ENCODE data around the gene CEACAM1.
A peak's percentile ranks its signal among the peaks of the same experiment; 100 is the strongest.
"Not testable (repeated sequence)": the region's sequence is repeated elsewhere in the genome, so short reads cannot be mapped to it uniquely, and the experiment has no call there.

CEACAM1 gene

DNA sequence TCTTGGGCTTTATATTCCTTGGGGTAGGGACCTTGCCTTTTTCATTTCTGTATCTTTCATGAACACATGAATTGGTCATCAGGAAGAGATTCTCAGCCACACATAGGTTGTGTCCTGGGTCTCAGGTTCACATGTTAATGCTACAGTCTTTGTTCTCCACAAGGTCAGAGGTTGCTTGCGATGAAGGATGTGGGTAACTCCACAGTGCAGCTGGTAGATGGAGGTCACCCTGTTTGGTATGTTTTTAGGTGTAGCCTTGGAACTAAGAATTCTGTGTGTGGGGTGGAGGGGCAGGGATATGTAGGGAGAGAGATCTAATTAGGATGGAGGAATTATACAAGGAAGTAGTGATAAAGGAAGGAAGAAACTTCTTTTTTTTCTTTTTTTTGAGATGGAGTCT lies 23.2 kb downstream of the CEACAM1 start:
- H3K9me3 ChIP-seq (ENCODE audit: control insufficient read depth, insufficient read depth, low read length) = no peaks in the 10 kb centered on the region
- TF ChIP-seq EZH2phosphoT487 (IDR thresholded peaks at IDR 0.05; ENCODE audit: borderline replicate concordance, low read length) = no peak
- TF ChIP-seq, protein P1, sequence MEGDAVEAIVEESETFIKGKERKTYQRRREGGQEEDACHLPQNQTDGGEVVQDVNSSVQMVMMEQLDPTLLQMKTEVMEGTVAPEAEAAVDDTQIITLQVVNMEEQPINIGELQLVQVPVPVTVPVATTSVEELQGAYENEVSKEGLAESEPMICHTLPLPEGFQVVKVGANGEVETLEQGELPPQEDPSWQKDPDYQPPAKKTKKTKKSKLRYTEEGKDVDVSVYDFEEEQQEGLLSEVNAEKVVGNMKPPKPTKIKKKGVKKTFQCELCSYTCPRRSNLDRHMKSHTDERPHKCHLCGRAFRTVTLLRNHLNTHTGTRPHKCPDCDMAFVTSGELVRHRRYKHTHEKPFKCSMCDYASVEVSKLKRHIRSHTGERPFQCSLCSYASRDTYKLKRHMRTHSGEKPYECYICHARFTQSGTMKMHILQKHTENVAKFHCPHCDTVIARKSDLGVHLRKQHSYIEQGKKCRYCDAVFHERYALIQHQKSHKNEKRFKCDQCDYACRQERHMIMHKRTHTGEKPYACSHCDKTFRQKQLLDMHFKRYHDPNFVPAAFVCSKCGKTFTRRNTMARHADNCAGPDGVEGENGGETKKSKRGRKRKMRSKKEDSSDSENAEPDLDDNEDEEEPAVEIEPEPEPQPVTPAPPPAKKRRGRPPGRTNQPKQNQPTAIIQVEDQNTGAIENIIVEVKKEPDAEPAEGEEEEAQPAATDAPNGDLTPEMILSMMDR (IDR thresholded peaks at IDR 0.05; ENCODE audit: low read depth, low read length, poor library complexity, severe bottlenecking) = no peak
- peaks cover 29% of the 10 kb centered on the region for H3K4me1 ChIP-seq (ENCODE audit: control insufficient read depth, low read length)
- H3K27me3 ChIP-seq (ENCODE audit: control insufficient read depth, low read length) = no peaks in the 10 kb centered on the region
- no peak overlapping the region for H3K27ac ChIP-seq (ENCODE audit: low read depth, low read length)
- H3K9me2 ChIP-seq (replicated peaks; ENCODE audit: control insufficient read depth, low read length) = no peaks in the 10 kb centered on the region
- H3K4me3 ChIP-seq (ENCODE audit: low read length) = no peak overlapping the region
- no peaks in the 10 kb centered on the region; the same call in 1 of the 2 replicates for H3F3A ChIP-seq (ENCODE audit: control insufficient read depth, insufficient read depth)
- H3K36me3 ChIP-seq (ENCODE audit: control insufficient read depth, low read length) = no peaks in the 10 kb centered on the region
- no peaks in the 10 kb centered on the region for H4K20me1 ChIP-seq (ENCODE audit: control insufficient read depth, insufficient read depth, low read depth, low read length)
- H3K79me2 ChIP-seq (ENCODE audit: control insufficient read depth, low read length) = no peaks in the 10 kb centered on the region
- H3K4me2 ChIP-seq (ENCODE audit: low read length) = no peak overlapping the region

DNA sequence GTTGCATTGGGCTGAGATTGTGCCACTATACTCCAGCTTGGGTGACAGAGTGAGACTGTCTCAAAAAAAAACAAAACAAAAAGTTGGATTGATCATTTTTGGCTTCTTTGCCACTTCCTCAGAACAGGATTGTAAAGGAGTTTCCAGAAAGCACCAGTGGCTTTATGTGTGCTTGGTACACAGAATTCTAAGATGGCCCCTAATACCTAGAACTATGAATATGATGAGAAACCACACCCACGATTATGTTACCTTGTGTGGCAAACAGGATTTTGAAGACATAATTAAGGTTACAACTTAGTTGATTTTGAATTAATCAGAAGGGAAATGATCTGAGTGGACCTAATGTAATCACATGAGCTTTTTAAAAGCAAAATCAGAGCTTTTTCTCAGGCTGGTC lies 26.5 kb downstream of the CEACAM1 start:
- H3K9me3 ChIP-seq (ENCODE audit: control insufficient read depth, insufficient read depth, low read length) = no peaks in the 10 kb centered on the region
- no peak overlapping the region for H3K4me3 ChIP-seq (ENCODE audit: low read length)
- no peaks in the 10 kb centered on the region for H3K9me2 ChIP-seq (replicated peaks; ENCODE audit: control insufficient read depth, low read length)
- peaks cover 6% of the 10 kb centered on the region for H3F3A ChIP-seq (ENCODE audit: control insufficient read depth, insufficient read depth)
- peaks cover 5% of the 10 kb centered on the region; the same call in 1 of the 2 replicates for H3K36me3 ChIP-seq (ENCODE audit: control insufficient read depth, low read length)
- no peaks in the 10 kb centered on the region for H3K27me3 ChIP-seq (ENCODE audit: control insufficient read depth, low read length)
- no peak overlapping the region for H3K4me2 ChIP-seq (ENCODE audit: low read length)
- no peak overlapping the region for H3K27ac ChIP-seq (ENCODE audit: low read depth, low read length)
- H3K4me1 ChIP-seq (ENCODE audit: control insufficient read depth, low read length) = peaks cover 33% of the 10 kb centered on the region
- no peak for TF ChIP-seq EZH2phosphoT487 (IDR thresholded peaks at IDR 0.05; ENCODE audit: borderline replicate concordance, low read length)
- TF ChIP-seq, protein P1 (IDR thresholded peaks at IDR 0.05; ENCODE audit: low read depth, low read length, poor library complexity, severe bottlenecking) = no peak
- no peaks in the 10 kb centered on the region for H3K79me2 ChIP-seq (ENCODE audit: control insufficient read depth, low read length)
- no peaks in the 10 kb centered on the region for H4K20me1 ChIP-seq (ENCODE audit: control insufficient read depth, insufficient read depth, low read depth, low read length)

DNA sequence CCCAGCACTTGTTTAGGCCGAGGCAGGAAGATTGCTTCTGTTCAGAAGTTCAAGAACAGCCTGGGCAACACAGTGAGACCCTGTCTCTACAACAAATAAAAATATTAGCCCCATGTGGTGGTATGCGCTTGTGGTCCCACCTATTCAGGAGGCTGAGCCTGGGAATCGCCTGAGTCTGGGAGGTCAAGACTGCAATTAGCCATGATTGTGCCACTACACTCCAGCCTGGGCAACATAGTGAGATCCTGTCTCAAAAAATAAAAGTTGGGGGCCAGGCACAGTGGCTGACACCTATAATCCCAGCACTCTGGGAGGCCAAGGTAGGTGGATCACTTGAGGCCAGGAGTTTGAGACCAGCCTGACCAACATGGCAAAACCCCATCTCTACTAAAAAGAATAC lies 27.0 kb downstream of the CEACAM1 start:
- not testable (repeated sequence) for H3F3A ChIP-seq (ENCODE audit: control insufficient read depth, insufficient read depth); H4K20me1 ChIP-seq (ENCODE audit: control insufficient read depth, insufficient read depth, low read depth, low read length); H3K9me3 ChIP-seq (ENCODE audit: control insufficient read depth, insufficient read depth, low read length); H3K4me2 ChIP-seq (ENCODE audit: low read length); H3K9me2 ChIP-seq (replicated peaks; ENCODE audit: control insufficient read depth, low read length); H3K79me2 ChIP-seq (ENCODE audit: control insufficient read depth, low read length); H3K27me3 ChIP-seq (ENCODE audit: control insufficient read depth, low read length); H3K36me3 ChIP-seq (ENCODE audit: control insufficient read depth, low read length); H3K4me3 ChIP-seq (ENCODE audit: low read length); H3K27ac ChIP-seq (ENCODE audit: low read depth, low read length)
- peaks cover 33% of the 10 kb centered on the region for H3K4me1 ChIP-seq (ENCODE audit: control insufficient read depth, low read length)

DNA sequence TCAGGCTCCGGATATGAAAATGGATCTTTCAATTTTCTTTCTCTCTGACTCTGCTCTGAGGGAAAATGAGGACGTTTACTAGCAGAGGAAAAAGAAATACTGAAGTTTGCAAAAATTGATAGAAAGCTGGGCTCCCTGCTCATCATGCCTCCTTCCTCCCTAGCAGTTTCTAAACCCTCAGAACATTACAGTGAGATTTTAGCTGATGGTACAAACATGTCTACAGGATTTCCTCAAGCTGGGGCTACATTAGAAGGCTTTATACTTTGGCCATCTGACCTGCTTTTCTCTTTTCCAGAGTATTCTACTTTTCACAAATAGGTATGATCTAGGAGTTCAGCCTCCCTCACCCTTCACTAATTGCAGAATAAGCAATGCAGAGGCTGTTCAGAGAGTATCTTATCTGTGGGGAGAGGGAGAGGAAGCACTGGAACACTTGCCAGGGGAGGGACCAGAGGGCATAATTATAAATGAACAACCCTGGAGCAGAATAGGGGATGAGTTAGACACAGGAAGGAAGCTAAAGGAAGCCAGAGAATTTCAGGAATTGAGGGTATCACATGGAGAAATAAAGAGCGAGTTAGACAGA lies 30.0 kb downstream of the CEACAM1 start:
- peak overlapping the region; percentile 66 for H3K4me2 ChIP-seq (ENCODE audit: low read length)

More for the DNA sequence above, 30.0 kb downstream of the CEACAM1 start:
- Histone ChIP-seq H3K9me2 (replicated peaks; ENCODE audit: control insufficient read depth, low read length) (no peaks in the 10 kb centered on the region), H3K27me3 (ENCODE audit: control insufficient read depth, low read length) (no peaks in the 10 kb centered on the region), H3F3A (ENCODE audit: control insufficient read depth, insufficient read depth) (peaks cover 6% of the 10 kb centered on the region), H3K27ac (ENCODE audit: low read depth, low read length) (peak overlapping the region; percentile 67), H3K36me3 (ENCODE audit: control insufficient read depth, low read length) (peaks cover 5% of the 10 kb centered on the region; the same call in 1 of the 2 replicates), H3K9me3 (ENCODE audit: control insufficient read depth, insufficient read depth, low read length) (no peaks in the 10 kb centered on the region), H3K4me3 (ENCODE audit: low read length) (peak overlapping the region; percentile 52), H4K20me1 (ENCODE audit: control insufficient read depth, insufficient read depth, low read depth, low read length) (no peaks in the 10 kb centered on the region), H3K79me2 (ENCODE audit: control insufficient read depth, low read length) (no peaks in the 10 kb centered on the region), H3K4me1 (ENCODE audit: control insufficient read depth, low read length) (peaks cover 40% of the 10 kb centered on the region)
- no peak for TF ChIP-seq EZH2phosphoT487 (IDR thresholded peaks at IDR 0.05; ENCODE audit: borderline replicate concordance, low read length)
- TF ChIP-seq, protein P1 (IDR thresholded peaks at IDR 0.05; ENCODE audit: low read depth, low read length, poor library complexity, severe bottlenecking) = no peak

Measured in DOHH2 (cell line).